HCT116 (cell line): Measurements from ENCODE around the gene CHTOP. TPM values are rescaled to one million over a fixed set of nuclear protein-coding genes. Genes with fewer than 3 reads are reported as not detected.

Experiments
- ATAC-seq: fragments of 200-7000 bp; cut with Tn5 transposase; 2 replicates; pipeline ENCODE4 v1.9.1; 2020; ENCODE audit warnings: mild to moderate bottlenecking, moderate library complexity
- BruUV-seq: library from RNA; stranded (reverse); fragments of 400-500 nt; replicated peaks from 2 replicates; lab custom pipeline; 2021; lab: Mats Ljungman, UMichigan
- CTCF ChIA-PET: fragments of 300-600 bp; sonication (Branson Sonifier 250); formaldehyde crosslinking; loops from one replicate; lab custom pipeline; 2021; ENCODE audit warnings: antibody characterized with exemption; lab: Charles Lee
- POLR2A ChIA-PET: fragments of 300-600, 350-600 bp; sonication (Branson Sonifier 250); formaldehyde crosslinking; loops from one replicate; lab custom pipeline; 2021; ENCODE audit warnings: antibody characterized with exemption; lab: Charles Lee
- RAD21 ChIA-PET, 2 experiments: fragments of 300-600 bp; sonication (Branson Sonifier 250); formaldehyde crosslinking; loops; one replicate each; lab custom pipeline; 2023; ENCODE audit warnings: low total read pairs in 2 of 2; ENCODE audit not compliant: uncharacterized antibody in 2 of 2, unreplicated experiment in 2 of 2, low non-redundant PET in 1 of 2; lab: Charles Lee
- DNase-seq: peaks from one replicate; pipeline ENCODE4 v3.0.0-alpha.2; 2010; ENCODE audit warnings: low read depth, low spot score
- H2AFZ ChIP-seq: fragments of 200-600 bp; shearing (Covaris generic), sonication (generic); 2 replicates; pipeline ENCODE4 v1.6.1; 2017; ENCODE audit warnings: low read depth, mixed run types, mixed read lengths, antibody characterized with exemption, low read length; ENCODE audit not compliant: poor library complexity, severe bottlenecking
- H3K27ac ChIP-seq: 2 replicates; pipeline ENCODE4 v1.5.1; 2012; ENCODE audit warnings: low read depth, low read length
- H3K27me3 ChIP-seq: fragments of 200-600 bp; sonication (generic); 2 replicates; pipeline ENCODE4 v1.6.1; 2016; ENCODE audit warnings: mixed run types, low read length, mixed read lengths; ENCODE audit not compliant: insufficient read depth
- H3K36me3 ChIP-seq, 2 experiments: fragments of 200-500 bp in 1 of 2; fragments of 200-600 bp in 1 of 2; sonication (Bioruptor generic) in 1 of 2; sonication (generic) in 1 of 2; 2 replicates each; pipeline versions ENCODE4 v1.5.1 to v1.6.1; 2014 to 2016; ENCODE audit warnings: low read length in 2 of 2, inconsistent platforms in 1 of 2, mixed read lengths in 1 of 2, mixed run types in 1 of 2; ENCODE audit not compliant: insufficient read depth in 2 of 2, control insufficient read depth in 1 of 2
- H3K4me1 ChIP-seq, 2 experiments: fragments of 200-600 bp in 1 of 2; sonication (generic) in 1 of 2; 2 replicates each; pipeline versions ENCODE4 v1.5.1 to v1.6.1; 2012 to 2017; ENCODE audit warnings: low read length in 2 of 2, inconsistent platforms in 1 of 2, mild to moderate bottlenecking in 1 of 2, mixed read lengths in 1 of 2, mixed run types in 1 of 2, moderate library complexity in 1 of 2; ENCODE audit not compliant: insufficient read depth in 2 of 2, control insufficient read depth in 1 of 2
- H3K4me2 ChIP-seq: fragments of 200-600 bp; sonication (generic); 2 replicates; pipeline ENCODE4 v1.6.1; 2017; ENCODE audit warnings: mixed run types, low read length, mixed read lengths
- H3K4me3 ChIP-seq, 2 experiments: fragments of 200-600 bp in 1 of 2; sonication (generic) in 1 of 2; replicated peaks in 1 of 2; 2 replicates each; pipeline ENCODE4 v1.5.1; 2011 to 2016; ENCODE audit warnings: low read length in 2 of 2, control low read depth in 1 of 2, low read depth in 1 of 2, mild to moderate bottlenecking in 1 of 2, mixed read lengths in 1 of 2, mixed run types in 1 of 2
- H3K79me2 ChIP-seq: fragments of 200-600 bp; sonication (generic); 2 replicates; pipeline ENCODE4 v1.6.1; 2017; ENCODE audit warnings: mild to moderate bottlenecking, mixed run types, low read length, moderate library complexity, mixed read lengths; ENCODE audit not compliant: insufficient read depth
- H3K9ac ChIP-seq: fragments of 200-600 bp; sonication (generic); 2 replicates; pipeline ENCODE4 v1.6.1; 2016; ENCODE audit warnings: low read length, mixed read lengths
- H3K9me2 ChIP-seq: fragments of 200-600 bp; sonication (generic), shearing (Covaris generic); 2 replicates; pipeline ENCODE4 v1.6.1; 2017; ENCODE audit warnings: mixed run types, mild to moderate bottlenecking, moderate library complexity; ENCODE audit not compliant: insufficient read depth
- H3K9me3 ChIP-seq, 2 experiments: fragments of 200-500 bp in 1 of 2; fragments of 200-600 bp in 1 of 2; sonication (Bioruptor generic) in 1 of 2; sonication (generic) in 1 of 2; 2 replicates each; pipeline ENCODE4 v1.6.1; 2014 to 2017; ENCODE audit warnings: low read length in 2 of 2, mixed read lengths in 2 of 2, inconsistent platforms in 1 of 2, low read depth in 1 of 2, mild to moderate bottlenecking in 1 of 2, mixed run types in 1 of 2, moderate library complexity in 1 of 2; ENCODE audit not compliant: control insufficient read depth in 1 of 2, insufficient read depth in 1 of 2
- H4K20me1 ChIP-seq: fragments of 200-600 bp; sonication (generic), shearing (Covaris generic); 2 replicates; pipeline ENCODE4 v1.6.1; 2017; ENCODE audit warnings: mixed run types, mild to moderate bottlenecking, moderate library complexity; ENCODE audit not compliant: insufficient read depth
- CBX3 ChIP-seq: IDR thresholded peaks from 2 replicates; pipeline ENCODE4 v1.6.1; 2012; ENCODE audit warnings: low read depth
- EGR1 ChIP-seq: IDR thresholded peaks from 2 replicates; pipeline ENCODE4 v1.6.1; 2012; ENCODE audit warnings: low read depth
- ELF1 ChIP-seq: IDR thresholded peaks from 2 replicates; pipeline ENCODE4 v1.6.1; 2012; ENCODE audit warnings: low read depth, borderline replicate concordance
- EZH2 ChIP-seq: fragments of 200-600 bp; sonication (generic); IDR thresholded peaks from 2 replicates; pipeline ENCODE4 v1.6.1; 2017; ENCODE audit warnings: antibody characterized with exemption, mixed run types
- EZH2phosphoT487 ChIP-seq: fragments of 200-600 bp; IDR thresholded peaks from 2 replicates; pipeline ENCODE4 v1.6.1; 2018; ENCODE audit warnings: antibody characterized with exemption, borderline replicate concordance
- FOSL1 ChIP-seq: IDR thresholded peaks from 2 replicates; pipeline ENCODE4 v1.6.1; 2012; ENCODE audit warnings: low read depth
- JUND ChIP-seq: IDR thresholded peaks from 2 replicates; pipeline ENCODE4 v1.6.1; 2012
- POLR2A ChIP-seq: IDR thresholded peaks from 2 replicates; pipeline ENCODE4 v1.7.0; 2011; ENCODE audit warnings: borderline replicate concordance; ENCODE audit not compliant: insufficient read depth, insufficient read length; ENCODE audit errors: extremely low read depth
- POLR2AphosphoS5 ChIP-seq: IDR thresholded peaks from 2 replicates; pipeline ENCODE4 v1.6.1; 2011; ENCODE audit warnings: mild to moderate bottlenecking, low read depth, low read length, moderate library complexity
- RAD21 ChIP-seq: IDR thresholded peaks from 2 replicates; pipeline ENCODE4 v1.6.1; 2012; ENCODE audit warnings: low read depth, mild to moderate bottlenecking
- SIN3A ChIP-seq: IDR thresholded peaks from 2 replicates; pipeline ENCODE4 v1.6.1; 2012; ENCODE audit warnings: low read depth
- SP1 ChIP-seq: IDR thresholded peaks from 2 replicates; pipeline ENCODE4 v1.6.1; 2012; ENCODE audit warnings: low read depth
- SRF ChIP-seq: IDR thresholded peaks from 2 replicates; pipeline ENCODE4 v1.6.1; 2012; ENCODE audit warnings: low read depth
- TCF7L2 ChIP-seq: IDR thresholded peaks from 2 replicates; pipeline ENCODE4 v1.7.0; 2011; ENCODE audit warnings: borderline replicate concordance, inconsistent platforms; ENCODE audit not compliant: insufficient read depth, insufficient read length; ENCODE audit errors: extremely low read depth
- YY1 ChIP-seq: IDR thresholded peaks from 2 replicates; pipeline ENCODE4 v1.6.1; 2011; ENCODE audit warnings: low read length, low read depth, moderate library complexity, mild to moderate bottlenecking; ENCODE audit not compliant: insufficient replicate concordance; ENCODE audit errors: extremely low read depth
- ZFX ChIP-seq: fragments of 450-650 bp; IDR thresholded peaks from 2 replicates; pipeline ENCODE4 v1.6.1; 2017
- ZNF274 ChIP-seq: fragments of 200-500 bp; sonication (Bioruptor generic); IDR thresholded peaks from 2 replicates; pipeline ENCODE4 v1.6.1; 2014; ENCODE audit warnings: mild to moderate bottlenecking, low read depth, low read length, inconsistent platforms
- intact Hi-C: fragments of 100-400 bp; cut with micrococcal nuclease; formaldehyde crosslinking; loops from 2 replicates; pipeline ENCODE4 v1.10.0; 2022
- total RNA-seq: library from RNA; stranded (reverse); gene quantifications from one replicate; pipeline ENCODE4 v1.2.1, GENCODE V29; 2021; ENCODE audit not compliant: unreplicated experiment
- TF ChIP-seq, protein P1 (sequence below), 3 experiments: fragments of 200-600 bp in 1 of 3; sonication (generic) in 1 of 3; IDR thresholded peaks in 2 of 3; conservative IDR thresholded peaks in 1 of 3; 2 replicates each; pipeline ENCODE4 v1.5.1; 2012 to 2017; ENCODE audit warnings: low read depth in 2 of 3, low read length in 2 of 3, antibody characterized with exemption in 1 of 3, borderline replicate concordance in 1 of 3, control low read depth in 1 of 3, mild to moderate bottlenecking in 1 of 3, mixed read lengths in 1 of 3, mixed run types in 1 of 3, moderate library complexity in 1 of 3; ENCODE audit not compliant: insufficient read depth in 1 of 3
- TF ChIP-seq, protein P2 (sequence below): IDR thresholded peaks from 2 replicates; pipeline ENCODE4 v1.6.1; 2012
- TF ChIP-seq, protein P3 (sequence below): IDR thresholded peaks from 2 replicates; pipeline ENCODE4 v1.6.1; 2012; ENCODE audit warnings: low read depth

The CHTOP gene
- total RNA-seq, 1 experiment from 2014 or later, result 110 TPM

DNA sequence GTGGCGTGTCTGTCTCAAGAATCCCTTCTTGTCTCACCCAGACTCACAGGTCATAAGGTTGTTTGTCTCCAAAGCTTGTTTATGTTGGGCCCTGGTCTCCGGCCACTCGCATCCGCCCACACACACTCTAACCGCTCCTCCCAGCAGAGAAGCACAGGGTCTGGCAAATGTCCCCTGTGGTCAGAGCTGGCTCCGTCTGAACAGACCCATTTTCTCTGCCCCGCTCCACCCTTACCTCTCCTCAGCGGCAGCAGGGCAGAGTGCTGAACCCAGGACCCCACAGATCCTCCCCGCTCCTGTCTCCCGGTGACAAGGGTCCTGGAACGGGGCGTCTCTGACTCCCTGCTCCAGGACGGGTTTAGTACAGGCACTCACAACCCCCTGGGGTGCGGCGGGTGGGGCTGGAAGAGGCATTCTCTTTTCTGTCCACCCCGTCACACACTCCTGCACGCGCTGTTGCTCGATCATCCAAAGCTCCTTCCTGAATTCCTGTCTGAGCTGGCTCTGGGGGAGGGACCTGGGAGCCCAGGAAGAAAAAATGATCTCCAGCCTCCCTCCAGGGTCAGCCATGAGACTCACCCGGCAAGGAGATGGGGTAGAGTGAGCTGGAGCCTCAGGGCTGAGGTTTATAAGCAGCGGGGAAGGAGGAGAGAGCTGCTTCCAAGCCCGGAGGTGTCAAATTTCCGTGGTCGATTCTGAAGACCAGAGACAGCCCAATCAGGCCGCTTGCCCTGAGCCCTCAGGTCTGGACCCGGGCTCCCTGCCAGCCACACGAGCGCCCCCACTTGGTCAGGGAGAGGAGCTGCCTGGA lies 6.8 kb upstream of the CHTOP start, which contains the start of gene S100A13:
Gene S100A13, minus strand, starts transcription at position 602 of the 811 bp plus-strand sequence. CDS start 1,033 bp downstream, outside the sequence.
- intact Hi-C loops, result loop anchor here (1.0 to 5.0 kb wide), 2 partner anchors 55 to 275 kb away; no protein-coding TSS in a partner anchor
- peak; percentile 87 for ATAC-seq
- Histone ChIP-seq H3K4me3 (peak within 1 kb of the TSS; percentile 65 to 72), H3K79me2 (peaks cover 15% of the 10 kb centered on the region; the same call in 1 of the 2 replicates), H3K9ac (peak within 1 kb of the TSS; percentile 85), H3K36me3 (peaks cover 2 to 9% of the 10 kb centered on the region in 2 experiments; a peak in 2 of 4 replicates), H3K4me2 (peak within 1 kb of the TSS; percentile 92), H3K4me1 (peaks cover 18 to 34% of the 10 kb centered on the region in 2 experiments), H2AFZ (no peak within 1 kb of the TSS), H3K27me3 (no peaks in the 10 kb centered on the region), H3K9me3 (no peaks in the 10 kb centered on the region), H3K9me2 (no peaks in the 10 kb centered on the region), H3K27ac (peak within 1 kb of the TSS; percentile 89), H4K20me1 (no peaks in the 10 kb centered on the region)
- RAD21 ChIA-PET, result interaction anchor here (0.6 to 1.9 kb wide), 11 partner anchors 9 to 193 kb away, joined by 3 to 9 read pairs (median 4); partner anchors contain the start of genes S100A14 (in 2 of the 2) and S100A16 (in 1 of the 2)
- TSS peak; percentile 71 for BruUV-seq
- POLR2A ChIA-PET, result interaction anchor here (0.8 to 10.5 kb wide), 25 partner anchors 11 to 360 kb away, joined by 3 to 172 read pairs (median 4); partner anchors contain the start of genes INTS3, RAB13, S100A14 and S100A16
- peak; percentile 93 for DNase-seq
- CTCF ChIA-PET, result interaction anchor here (0.6 to 5.7 kb wide), 17 partner anchors 11 to 338 kb away, joined by 3 to 76 read pairs (median 4); partner anchors contain the start of genes S100A14, S100A16 and S100A2
- peak; percentile 94 for TF ChIP-seq POLR2A
- TF ChIP-seq CBX3, result no peak
- no peak for TF ChIP-seq SIN3A
- peak; percentile 98 for TF ChIP-seq POLR2AphosphoS5
- TF ChIP-seq EZH2phosphoT487, result no peak
- TF ChIP-seq SRF, result no peak
- TF ChIP-seq RAD21, result no peak
- TF ChIP-seq JUND, result no peak
- TF ChIP-seq, protein P1, sequence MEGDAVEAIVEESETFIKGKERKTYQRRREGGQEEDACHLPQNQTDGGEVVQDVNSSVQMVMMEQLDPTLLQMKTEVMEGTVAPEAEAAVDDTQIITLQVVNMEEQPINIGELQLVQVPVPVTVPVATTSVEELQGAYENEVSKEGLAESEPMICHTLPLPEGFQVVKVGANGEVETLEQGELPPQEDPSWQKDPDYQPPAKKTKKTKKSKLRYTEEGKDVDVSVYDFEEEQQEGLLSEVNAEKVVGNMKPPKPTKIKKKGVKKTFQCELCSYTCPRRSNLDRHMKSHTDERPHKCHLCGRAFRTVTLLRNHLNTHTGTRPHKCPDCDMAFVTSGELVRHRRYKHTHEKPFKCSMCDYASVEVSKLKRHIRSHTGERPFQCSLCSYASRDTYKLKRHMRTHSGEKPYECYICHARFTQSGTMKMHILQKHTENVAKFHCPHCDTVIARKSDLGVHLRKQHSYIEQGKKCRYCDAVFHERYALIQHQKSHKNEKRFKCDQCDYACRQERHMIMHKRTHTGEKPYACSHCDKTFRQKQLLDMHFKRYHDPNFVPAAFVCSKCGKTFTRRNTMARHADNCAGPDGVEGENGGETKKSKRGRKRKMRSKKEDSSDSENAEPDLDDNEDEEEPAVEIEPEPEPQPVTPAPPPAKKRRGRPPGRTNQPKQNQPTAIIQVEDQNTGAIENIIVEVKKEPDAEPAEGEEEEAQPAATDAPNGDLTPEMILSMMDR (IDR thresholded peaks at IDR 0.05 in 2 of 3, conservative IDR thresholded peaks at IDR 0.05 in 1 of 3; ENCODE audit: borderline replicate concordance in 1 of 3, insufficient read depth in 1 of 3, low read depth in 2 of 3, low read length in 2 of 3), result peak in 1 of 3 experiments; percentile 89; a peak in 3 of 6 replicates
- TF ChIP-seq TCF7L2, result no peak
- no peak for TF ChIP-seq FOSL1
- no peak for TF ChIP-seq EGR1
- TF ChIP-seq, protein P2, sequence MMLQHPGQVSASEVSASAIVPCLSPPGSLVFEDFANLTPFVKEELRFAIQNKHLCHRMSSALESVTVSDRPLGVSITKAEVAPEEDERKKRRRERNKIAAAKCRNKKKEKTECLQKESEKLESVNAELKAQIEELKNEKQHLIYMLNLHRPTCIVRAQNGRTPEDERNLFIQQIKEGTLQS, result no peak
- TF ChIP-seq ELF1, result no peak
- TF ChIP-seq, protein P3, sequence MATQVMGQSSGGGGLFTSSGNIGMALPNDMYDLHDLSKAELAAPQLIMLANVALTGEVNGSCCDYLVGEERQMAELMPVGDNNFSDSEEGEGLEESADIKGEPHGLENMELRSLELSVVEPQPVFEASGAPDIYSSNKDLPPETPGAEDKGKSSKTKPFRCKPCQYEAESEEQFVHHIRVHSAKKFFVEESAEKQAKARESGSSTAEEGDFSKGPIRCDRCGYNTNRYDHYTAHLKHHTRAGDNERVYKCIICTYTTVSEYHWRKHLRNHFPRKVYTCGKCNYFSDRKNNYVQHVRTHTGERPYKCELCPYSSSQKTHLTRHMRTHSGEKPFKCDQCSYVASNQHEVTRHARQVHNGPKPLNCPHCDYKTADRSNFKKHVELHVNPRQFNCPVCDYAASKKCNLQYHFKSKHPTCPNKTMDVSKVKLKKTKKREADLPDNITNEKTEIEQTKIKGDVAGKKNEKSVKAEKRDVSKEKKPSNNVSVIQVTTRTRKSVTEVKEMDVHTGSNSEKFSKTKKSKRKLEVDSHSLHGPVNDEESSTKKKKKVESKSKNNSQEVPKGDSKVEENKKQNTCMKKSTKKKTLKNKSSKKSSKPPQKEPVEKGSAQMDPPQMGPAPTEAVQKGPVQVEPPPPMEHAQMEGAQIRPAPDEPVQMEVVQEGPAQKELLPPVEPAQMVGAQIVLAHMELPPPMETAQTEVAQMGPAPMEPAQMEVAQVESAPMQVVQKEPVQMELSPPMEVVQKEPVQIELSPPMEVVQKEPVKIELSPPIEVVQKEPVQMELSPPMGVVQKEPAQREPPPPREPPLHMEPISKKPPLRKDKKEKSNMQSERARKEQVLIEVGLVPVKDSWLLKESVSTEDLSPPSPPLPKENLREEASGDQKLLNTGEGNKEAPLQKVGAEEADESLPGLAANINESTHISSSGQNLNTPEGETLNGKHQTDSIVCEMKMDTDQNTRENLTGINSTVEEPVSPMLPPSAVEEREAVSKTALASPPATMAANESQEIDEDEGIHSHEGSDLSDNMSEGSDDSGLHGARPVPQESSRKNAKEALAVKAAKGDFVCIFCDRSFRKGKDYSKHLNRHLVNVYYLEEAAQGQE, result no peak
- peak; percentile 60 for TF ChIP-seq YY1
- TF ChIP-seq ZNF274, result no peak
- no peak for TF ChIP-seq EZH2
- TF ChIP-seq ZFX, result no peak
- no peak for TF ChIP-seq SP1
